Measurements from ENCODE around the gene CAMTA1.

Gene CAMTA1

GRCh38 chr1:7190261-7190660 is 405.0 kb downstream of the CAMTA1 start:
- DNase-seq (ENCODE audit: low read depth, low spot score), result no peak

- DNase-seq (ENCODE audit: low read depth, low spot score), result no peak
Measured at GRCh38 chr1:7192453-7192852, 407.2 kb downstream of the CAMTA1 start.

DNA sequence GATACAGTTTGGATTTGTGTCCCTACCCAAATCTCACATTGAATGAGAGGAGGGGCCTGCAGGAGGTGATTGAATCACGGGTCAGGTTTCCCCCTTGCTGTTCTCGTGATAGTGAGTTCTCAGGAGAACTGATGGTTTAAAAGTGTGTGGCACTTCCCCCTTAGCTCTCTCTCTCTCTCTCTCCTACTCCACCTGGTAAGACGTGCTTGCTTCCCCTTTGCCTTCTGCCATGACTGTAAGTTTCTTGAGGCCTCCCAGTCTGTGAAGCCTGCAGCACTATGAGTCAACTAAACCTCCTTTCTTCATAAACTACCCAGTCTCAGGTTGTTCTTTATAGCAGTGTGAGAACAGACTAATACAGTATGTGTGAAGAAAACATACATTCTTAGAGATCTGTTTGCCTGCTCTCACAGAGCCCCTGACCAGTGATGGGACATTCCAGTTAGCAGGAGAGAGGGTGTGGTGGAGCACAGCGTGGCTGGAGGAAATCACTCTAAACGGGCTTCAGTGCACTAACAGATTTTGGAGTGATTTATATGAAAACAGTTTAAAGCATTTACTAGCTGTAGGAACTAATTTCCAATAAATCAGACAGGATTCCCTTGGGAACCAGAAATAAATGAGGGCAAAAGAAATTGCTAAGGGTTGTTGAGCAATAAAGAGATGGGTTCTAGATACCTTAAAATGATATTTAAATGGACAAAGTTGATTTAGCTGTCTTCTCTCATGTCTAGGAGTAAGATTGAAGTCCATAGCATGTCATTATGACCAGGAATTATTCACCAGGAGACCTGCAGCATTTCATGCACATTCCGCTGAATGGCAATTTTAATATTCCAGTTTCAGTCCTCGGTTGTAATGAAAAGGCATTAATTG is 411.0 kb downstream of the CAMTA1 start:
- no peak for DNase-seq (ENCODE audit: low read depth, low spot score)

GRCh38 chr1:7198664-7199063 is 413.4 kb downstream of the CAMTA1 start:
- DNase-seq (ENCODE audit: low read depth, low spot score), result no peak

- no peak for DNase-seq (ENCODE audit: low read depth, low spot score)
Measured at GRCh38 chr1:7199077-7199779, 414.0 kb downstream of the CAMTA1 start.

GRCh38 chr1:7207875-7208646 is 422.8 kb downstream of the CAMTA1 start:
- peak; percentile 38 for DNase-seq (ENCODE audit: low read depth, low spot score)

DNA sequence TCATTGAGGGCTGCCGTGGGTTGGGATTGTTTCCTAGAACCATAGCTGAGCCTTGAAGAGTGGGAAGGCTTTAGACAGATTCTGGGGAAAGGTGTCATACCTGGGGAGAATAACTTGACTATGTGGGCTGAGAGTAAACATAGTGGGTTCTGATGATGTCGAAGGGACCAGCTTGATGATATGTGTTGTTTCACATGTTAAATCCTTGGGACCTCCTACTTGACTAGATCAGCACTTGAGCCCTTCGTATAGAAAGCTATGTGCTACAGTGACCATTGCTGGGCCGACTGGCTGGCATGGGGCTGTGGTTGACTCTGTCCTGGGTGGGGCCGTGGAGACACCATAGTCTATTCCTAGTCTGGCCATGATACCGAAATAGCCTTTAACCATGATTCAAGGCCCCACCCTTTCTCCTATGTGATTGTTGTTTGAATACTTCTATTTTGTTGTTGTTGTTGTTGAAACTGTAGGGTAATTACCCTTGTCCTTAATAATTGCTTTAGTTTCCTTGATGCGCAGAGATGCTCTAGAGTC is 423.5 kb downstream of the CAMTA1 start:
- DNase-seq (ENCODE audit: low read depth, low spot score), result no peak

DNA sequence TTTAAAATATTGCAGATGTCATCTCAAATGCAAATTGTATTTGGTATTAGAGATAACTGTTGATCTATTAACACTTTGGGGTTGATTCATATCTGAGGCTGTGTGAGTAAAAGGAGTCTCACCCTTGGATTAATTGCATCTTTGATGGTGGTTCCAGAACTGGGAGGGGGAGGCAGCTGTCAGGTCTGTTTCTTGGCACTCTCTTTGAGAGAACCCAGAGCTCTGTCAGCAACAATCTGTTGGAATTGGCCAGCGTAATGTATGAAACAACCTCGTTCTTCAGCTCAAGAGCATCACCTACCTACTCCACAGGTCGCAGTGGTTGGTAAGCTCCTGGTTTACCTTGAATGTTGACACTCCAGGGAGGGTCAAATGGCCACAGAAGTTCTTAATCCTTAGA is 424.1 kb downstream of the CAMTA1 start:
- DNase-seq (ENCODE audit: low read depth, low spot score), result no peak

- peak; percentile 15 for DNase-seq (ENCODE audit: low read depth, low spot score)
Measured at GRCh38 chr1:7218210-7218832, 433.1 kb downstream of the CAMTA1 start.

DNA sequence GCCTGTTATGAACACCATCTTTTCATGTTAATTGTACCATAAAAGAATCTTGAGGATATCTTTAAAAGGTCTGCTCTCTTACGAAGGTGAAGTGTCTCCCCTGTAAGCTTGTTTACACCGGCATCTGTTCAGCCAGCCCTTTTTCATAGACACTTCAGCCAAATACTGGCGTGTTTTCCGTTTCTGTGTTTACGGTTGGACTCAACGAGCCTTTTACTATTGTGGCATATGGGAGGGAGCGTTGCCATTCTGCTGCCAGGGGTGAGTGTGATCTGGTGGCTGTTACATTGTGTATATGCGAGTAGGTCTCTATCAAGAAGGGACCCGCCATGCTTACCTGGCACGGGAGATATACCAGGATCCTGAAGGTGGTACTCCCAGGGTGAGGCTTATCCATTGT is 433.8 kb downstream of the CAMTA1 start:
- DNase-seq (ENCODE audit: low read depth, low spot score), result no peak

DNA sequence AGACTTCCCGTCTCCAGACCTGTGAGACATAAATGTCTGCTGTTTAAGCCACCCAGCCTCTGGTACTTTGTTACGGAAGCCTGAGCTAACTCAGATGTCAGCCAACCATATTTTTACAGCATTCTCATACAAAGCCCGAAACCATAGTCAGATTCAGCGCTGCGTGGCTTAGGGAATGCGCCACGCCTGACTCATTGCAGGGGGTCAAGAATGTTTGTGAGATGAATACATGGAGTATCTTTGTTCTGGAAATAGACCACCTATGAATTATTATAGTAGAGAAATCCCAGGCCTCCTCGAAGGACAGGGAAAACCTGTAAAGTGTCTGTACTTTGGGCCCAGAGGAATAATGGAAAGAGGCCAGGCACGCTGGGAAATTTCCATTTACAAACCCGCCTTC is 434.8 kb downstream of the CAMTA1 start:
- DNase-seq (ENCODE audit: low read depth, low spot score), result no peak

GRCh38 chr1:7220712-7221252 is 435.5 kb downstream of the CAMTA1 start:
- no peak for DNase-seq (ENCODE audit: low read depth, low spot score)

DNA sequence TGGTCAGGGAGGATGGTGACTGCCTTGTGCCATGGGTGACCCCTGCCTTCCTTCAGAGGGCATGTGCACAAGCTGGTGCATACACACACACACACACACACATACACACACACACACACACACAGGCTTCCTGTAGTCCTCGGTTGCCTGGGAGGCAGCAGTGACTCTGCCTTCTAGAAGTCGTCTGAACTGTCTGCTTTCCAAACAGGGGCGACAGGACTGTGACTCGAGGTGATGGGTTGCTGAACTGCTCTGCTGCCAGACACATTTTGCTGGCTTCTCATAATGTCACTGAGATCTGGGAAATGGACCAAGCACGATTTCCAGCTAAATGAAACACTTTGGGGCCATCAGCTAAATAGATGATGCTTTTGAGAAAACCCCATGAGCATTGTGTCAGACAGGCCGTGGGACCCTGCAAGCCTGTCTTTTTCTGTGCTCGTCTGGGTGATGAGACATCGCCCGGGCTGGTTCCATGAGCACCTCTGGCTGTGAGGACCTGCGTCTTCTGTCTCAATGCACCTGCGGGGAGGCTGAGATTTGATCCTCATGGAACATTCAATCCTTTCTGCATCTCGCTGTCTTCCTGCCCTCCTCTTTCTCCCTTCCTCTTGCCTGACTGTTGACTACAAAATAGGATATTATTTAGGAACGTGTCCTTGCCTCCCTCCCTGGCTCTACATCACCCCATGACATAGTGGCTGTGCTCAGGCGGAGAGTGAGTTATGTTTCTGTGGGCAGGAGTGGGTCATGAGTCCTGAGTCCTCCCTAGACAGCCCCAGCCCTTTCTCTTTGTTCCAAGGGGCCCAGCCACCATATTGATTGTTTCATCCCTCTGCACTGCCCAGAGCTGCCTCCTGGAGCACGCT is 436.8 kb downstream of the CAMTA1 start:
- no peak for DNase-seq (ENCODE audit: low read depth, low spot score)

GRCh38 chr1:7222695-7223015 is 437.4 kb downstream of the CAMTA1 start:
- no peak for DNase-seq (ENCODE audit: low read depth, low spot score)

GRCh38 chr1:7223334-7224080 is 438.3 kb downstream of the CAMTA1 start:
- no peak for DNase-seq (ENCODE audit: low read depth, low spot score)

- no peak for DNase-seq (ENCODE audit: low read depth, low spot score)
Measured at GRCh38 chr1:7224081-7224534, 438.9 kb downstream of the CAMTA1 start.

- peak; percentile 23 for DNase-seq (ENCODE audit: low read depth, low spot score)
Measured at GRCh38 chr1:7224644-7225043, 439.4 kb downstream of the CAMTA1 start.

GRCh38 chr1:7225711-7226505 is 440.7 kb downstream of the CAMTA1 start:
- DNase-seq (ENCODE audit: low read depth, low spot score), result no peak

GRCh38 chr1:7227654-7228053 is 442.4 kb downstream of the CAMTA1 start:
- DNase-seq (ENCODE audit: low read depth, low spot score), result no peak

Data from iPS DF 19.7 (cell line).